ENCODE data around the gene HSPA14. TPM values are rescaled to one million over a fixed set of nuclear protein-coding genes. Genes with fewer than 3 reads are reported as not detected.

HSPA14 gene
- total and polyA plus RNA-seq, 2 of the 4 experiments (the other 2 are of a cell fraction), result 10.3 to 11.8 TPM

DNA sequence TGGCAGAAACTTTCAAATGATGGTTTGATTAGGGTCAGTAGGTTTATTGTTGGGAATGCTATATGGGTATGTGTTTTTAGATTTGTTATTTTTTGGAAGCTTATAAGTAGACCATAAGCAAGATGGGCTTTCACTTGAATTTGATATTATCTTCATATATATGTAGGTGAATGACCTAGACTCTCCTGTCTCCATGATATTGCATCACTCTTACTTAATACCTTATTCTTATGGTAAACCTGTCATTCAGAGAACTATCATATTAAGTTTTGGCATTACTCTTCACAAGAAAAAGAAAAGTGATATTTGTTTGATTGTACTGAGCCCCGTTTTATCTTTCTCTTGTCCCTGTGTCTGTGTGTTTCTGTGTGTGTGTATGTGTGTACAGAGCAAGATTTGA is 17.3 kb downstream of the HSPA14 start:
- POLR2A ChIA-PET (ENCODE audit: unreplicated experiment), result no interaction called here

More for the DNA sequence above, 17.3 kb downstream of the HSPA14 start:
- no peak overlapping the region for H3K14ac ChIP-seq (replicated peaks; ENCODE audit: low read depth, low read length)
- CTCF ChIA-PET, result no interaction called here
- no peak overlapping the region for H3K18ac ChIP-seq (ENCODE audit: low read depth, low read length)
- H3K9me3 ChIP-seq (ENCODE audit: control insufficient read depth, insufficient read depth, low read length), result no peaks in the 10 kb centered on the region
- H2BK120ac ChIP-seq (ENCODE audit: low read depth, low read length), result no peak overlapping the region
- H3K79me1 ChIP-seq (ENCODE audit: low read depth in 1 of 2, low read length in 2 of 2), result no peaks in the 10 kb centered on the region; a peak in 1 of 4 replicates
- dilution Hi-C loops (cut with HindIII; ENCODE audit: low sequenced_read_pairs, unreplicated experiment), result no loop called here
- no peak overlapping the region for H2AK9ac ChIP-seq (replicated peaks; ENCODE audit: low read depth, low read length, poor library complexity)
- BruUV-seq (replicated peaks), result no TSS peak
- H2BK15ac ChIP-seq (ENCODE audit: low read depth, low read length), result no peak overlapping the region
- in situ Hi-C loops (cut with MboI; ENCODE audit: low sequenced_read_pairs), result no loop called here
- no peak for ATAC-seq (ENCODE audit: low read depth)
- H2BK5ac ChIP-seq (ENCODE audit: low read depth, low read length, poor library complexity, severe bottlenecking), result no peak overlapping the region
- no CpG with 5 or more reads among the region's 1 CpG for WGBS, 2 experiments (ENCODE audit: extremely low coverage in 2 of 2, insufficient read length in 1 of 2)
- no peak overlapping the region for H3K23ac ChIP-seq (ENCODE audit: low read depth, low read length)
- H3K27me3 ChIP-seq (ENCODE audit: control insufficient read depth, insufficient read depth, low read length), result no peaks in the 10 kb centered on the region
- intact Hi-C loops (cut with micrococcal nuclease), result no loop called here
- no peak overlapping the region for H3K4me2 ChIP-seq (ENCODE audit: low read depth, low read length)
- H3K56ac ChIP-seq (ENCODE audit: extremely low read depth, insufficient read depth, low read length), result no peak overlapping the region
- no peak overlapping the region for H3K27ac ChIP-seq (ENCODE audit: insufficient read depth, low read length)
- H3K4ac ChIP-seq (ENCODE audit: low read depth, low read length), result no peak overlapping the region
- no peaks in the 10 kb centered on the region for H4K20me1 ChIP-seq (ENCODE audit: insufficient read depth, low read length)
- TF ChIP-seq CEBPB (IDR thresholded peaks at IDR 0.05; ENCODE audit: low read depth, low read length) (peak; percentile 55; the same call in 1 of the 2 replicates), MXI1 (IDR thresholded peaks at IDR 0.05; ENCODE audit: borderline replicate concordance, low read depth, low read length) (no peak)
- no peak overlapping the region for H3K9ac ChIP-seq (ENCODE audit: low read depth, low read length)
- H4K8ac ChIP-seq (ENCODE audit: low read depth in 2 of 2, low read length in 2 of 2), result no peak overlapping the region
- no peak overlapping the region for H2AK5ac ChIP-seq (ENCODE audit: low read depth, low read length)
- H3K4me1 ChIP-seq (ENCODE audit: control insufficient read depth, insufficient read depth, low read length), result no peaks in the 10 kb centered on the region
- H2BK20ac ChIP-seq (ENCODE audit: low read depth, low read length), result no peak overlapping the region
- no peak overlapping the region for H4K5ac ChIP-seq (ENCODE audit: low read depth, low read length)
- peaks cover 8% of the 10 kb centered on the region for H3K36me3 ChIP-seq (ENCODE audit: control insufficient read depth, insufficient read depth, low read length)
- no peak overlapping the region for H3K4me3 ChIP-seq (ENCODE audit: insufficient read depth, low read depth, low read length)
- H2AFZ ChIP-seq (replicated peaks; ENCODE audit: low read length, poor library complexity), result no peak overlapping the region
- no peak overlapping the region for H4K91ac ChIP-seq (ENCODE audit: insufficient read depth, low read depth, low read length)
- peaks cover 2% of the 10 kb centered on the region; the same call in 1 of the 2 replicates for H3K9me1 ChIP-seq (ENCODE audit: insufficient read depth, low read length)
- DNase-seq, result no peak
